Measurements from ENCODE around the gene GNG3.
"Not testable (repeated sequence)": the region's sequence is repeated elsewhere in the genome, so short reads cannot be mapped to it uniquely, and the experiment has no call there.

Gene GNG3

GRCh38 chr11:62688491-62688890 is 19.0 kb upstream of the GNG3 start:
- DNase-seq = no peak

GRCh38 chr11:62689421-62690183 is 17.9 kb upstream of the GNG3 start, which contains the start of gene LRRN4CL:
Gene LRRN4CL (minus strand): TSS chr11:62689530. CDS start chr11:62688508, 1,022 bp downstream.
- DNase-seq = peak; percentile 95

- DNase-seq = not testable (repeated sequence)
Measured at GRCh38 chr11:62693624-62694023, 13.9 kb upstream of the GNG3 start.

GRCh38 chr11:62694455-62695167 is 12.9 kb upstream of the GNG3 start:
- DNase-seq = peak; percentile 74

GRCh38 chr11:62702246-62702645 is 5.2 kb upstream of the GNG3 start:
- no peak for DNase-seq

- not testable (repeated sequence) for DNase-seq
Measured at GRCh38 chr11:62703921-62704320, 3.6 kb upstream of the GNG3 start.

GRCh38 chr11:62705413-62705812 is 2.1 kb upstream of the GNG3 start:
- no peak for DNase-seq

- peak; percentile 92 for DNase-seq
Measured at GRCh38 chr11:62705880-62706849, 1.3 kb upstream of the GNG3 start.

- DNase-seq = no peak
Measured at GRCh38 chr11:62706850-62707247, 627 bp upstream of the GNG3 start.

GRCh38 chr11:62708392-62708791 is 916 bp downstream of the GNG3 start:
- DNase-seq = no peak

- DNase-seq = no peak
Measured at GRCh38 chr11:62708793-62709192, 1.3 kb downstream of the GNG3 start.

GRCh38 chr11:62709247-62710000 is 1.9 kb downstream of the GNG3 start:
- DNase-seq = peak; percentile 98

GRCh38 chr11:62710001-62710345 is 2.5 kb downstream of the GNG3 start:
- DNase-seq = no peak

GRCh38 chr11:62712276-62712812 is 4.9 kb downstream of the GNG3 start:
- DNase-seq = no peak

GRCh38 chr11:62712861-62713260 is 5.4 kb downstream of the GNG3 start:
- DNase-seq = no peak

GRCh38 chr11:62713343-62713742 is 5.9 kb downstream of the GNG3 start:
- DNase-seq = no peak

- DNase-seq = no peak
Measured at GRCh38 chr11:62715150-62716130, 8.0 kb downstream of the GNG3 start.

GRCh38 chr11:62716206-62716605 is 8.7 kb downstream of the GNG3 start:
- no peak for DNase-seq

- DNase-seq = no peak
Measured at GRCh38 chr11:62716816-62717215, 9.3 kb downstream of the GNG3 start.

- no peak for DNase-seq
Measured at GRCh38 chr11:62719302-62719978, 12.0 kb downstream of the GNG3 start.

Data from HCEC 1CT (cell line).